SK-N-MC (cell line): ENCODE results near the gene BCL11B.

ENCODE experiments used
- EZH2 ChIP-seq: fragments of 200-600 bp; sonication (generic); IDR thresholded peaks from one replicate; pipeline ENCODE4 v1.6.1; 2017; ENCODE audit warnings: antibody characterized with exemption
- FOXP2 ChIP-seq: optimal IDR thresholded peaks from 2 replicates; pipeline ENCODE3; 2011; ENCODE audit warnings: mild to moderate bottlenecking, moderate library complexity; ENCODE audit not compliant: insufficient read depth; ENCODE audit errors: extremely low read length, control extremely low read depth
- POLR2AphosphoS5 ChIP-seq: IDR thresholded peaks from 2 replicates; pipeline ENCODE4 v1.6.1; 2012; ENCODE audit warnings: mild to moderate bottlenecking, low read depth, low read length, borderline replicate concordance

DNA sequence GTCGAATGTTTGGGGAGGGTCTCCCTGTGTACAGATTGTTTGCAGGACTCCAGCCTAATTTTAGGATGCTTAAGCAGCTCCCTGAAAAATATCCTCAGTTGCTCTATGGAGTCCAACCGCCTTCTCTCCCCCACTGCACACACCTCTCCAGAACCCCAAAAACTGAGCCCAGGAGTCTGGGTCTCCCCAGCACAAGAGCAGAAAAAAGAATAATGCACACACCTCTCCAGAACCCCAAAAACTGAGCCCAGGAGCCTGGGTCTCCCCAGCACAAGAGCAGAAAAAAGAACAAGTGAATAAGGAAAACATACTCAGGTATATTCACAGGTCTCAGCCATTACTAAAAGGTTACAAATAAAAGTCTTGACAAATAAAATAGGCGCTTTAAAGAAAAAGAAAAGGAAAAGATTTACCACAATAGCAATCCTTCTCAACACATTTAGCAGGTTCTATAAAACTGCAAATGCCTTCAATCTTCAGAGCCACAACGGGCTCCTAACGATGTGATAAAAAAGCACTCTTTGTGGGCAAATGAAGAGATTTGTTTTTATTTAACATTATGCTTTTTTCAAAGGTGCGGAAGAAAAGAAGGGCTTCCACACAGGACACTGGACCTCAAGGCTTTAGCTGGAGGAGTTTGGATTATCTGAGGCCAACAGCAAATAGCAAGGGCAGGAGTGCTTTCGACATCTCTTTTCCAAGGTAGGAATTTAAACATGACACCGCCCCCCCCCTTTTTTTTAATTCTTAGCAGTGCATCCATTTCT is 8.2 kb downstream of the BCL11B start:
- TF ChIP-seq POLR2AphosphoS5 (peak; percentile 33; the same call in 1 of the 2 replicates), EZH2 (no peak), FOXP2 (no peak)
